GM19023 (cell line): ENCODE measurements around the gene SLC38A8.

Experiments
- ATAC-seq: cut with Tn5 transposase; IDR thresholded peaks from one replicate; pipeline ENCODE4 v1.9.1; 2021; ENCODE audit warnings: mild to moderate bottlenecking, moderate library complexity; ENCODE audit not compliant: unreplicated experiment

The SLC38A8 gene

GRCh38 chr16:84042308-84042878, at the start of gene SLC38A8:
TSS of gene SLC38A8 (minus strand) at chr16:84042795. CDS start at chr16:84042157, 638 bp downstream.
- ATAC-seq: no peak

- no peak for ATAC-seq
Observed at GRCh38 chr16:84091460-84091859, 48.9 kb upstream of the SLC38A8 start.

DNA sequence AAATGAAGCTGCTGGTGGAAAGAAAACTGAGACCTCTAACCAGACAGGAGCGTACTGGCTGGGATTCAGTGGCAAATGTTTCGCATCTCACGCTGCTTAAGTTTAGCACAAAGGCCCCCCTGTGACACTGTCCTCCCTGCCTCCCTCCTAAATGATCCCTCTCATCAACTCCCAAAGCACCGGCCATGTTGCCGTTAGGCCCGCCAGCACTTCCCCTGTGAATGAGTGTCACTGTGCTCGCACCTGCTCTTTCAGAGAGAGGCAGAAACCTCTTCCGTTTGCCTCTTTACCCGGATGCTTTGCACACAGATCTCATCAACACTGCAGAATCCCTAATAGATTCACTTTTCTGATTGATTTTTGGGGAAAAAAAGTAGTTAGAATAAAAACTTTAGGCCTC, 47.6 kb upstream of the SLC38A8 start:
- ATAC-seq: no peak

DNA sequence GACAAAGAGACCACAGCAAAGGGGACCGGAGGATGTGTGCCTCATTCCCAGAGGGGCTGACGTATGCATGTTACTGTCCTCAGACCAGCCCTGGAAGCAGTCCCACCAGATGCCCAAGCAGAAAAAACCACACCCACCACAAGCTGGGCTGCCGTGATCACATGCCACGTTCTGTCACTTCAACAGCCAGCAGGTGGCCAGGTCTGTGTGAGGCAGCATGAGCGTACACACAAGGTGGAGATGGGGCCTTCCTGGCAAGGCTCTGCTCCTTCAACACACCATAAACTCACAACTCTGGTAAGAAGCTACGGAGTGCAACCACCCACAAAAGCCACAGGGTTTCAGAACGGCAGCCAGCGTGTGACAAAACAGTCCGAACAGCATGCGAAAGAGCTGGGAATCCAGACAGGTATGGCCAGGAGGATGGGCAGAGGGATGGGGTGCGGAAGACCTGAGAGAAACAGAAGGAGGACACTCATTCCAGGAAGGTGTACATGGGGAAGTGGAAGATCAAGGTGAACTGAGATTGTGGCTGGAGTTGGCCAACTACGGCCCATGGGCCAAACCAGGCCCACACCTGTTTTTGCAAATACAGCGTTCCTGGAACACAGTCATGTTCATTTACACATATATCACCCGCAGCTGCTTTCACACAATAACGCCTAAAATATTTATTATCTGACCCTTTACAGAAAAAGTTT, 46.2 kb upstream of the SLC38A8 start:
- peak; percentile 84 for ATAC-seq

DNA sequence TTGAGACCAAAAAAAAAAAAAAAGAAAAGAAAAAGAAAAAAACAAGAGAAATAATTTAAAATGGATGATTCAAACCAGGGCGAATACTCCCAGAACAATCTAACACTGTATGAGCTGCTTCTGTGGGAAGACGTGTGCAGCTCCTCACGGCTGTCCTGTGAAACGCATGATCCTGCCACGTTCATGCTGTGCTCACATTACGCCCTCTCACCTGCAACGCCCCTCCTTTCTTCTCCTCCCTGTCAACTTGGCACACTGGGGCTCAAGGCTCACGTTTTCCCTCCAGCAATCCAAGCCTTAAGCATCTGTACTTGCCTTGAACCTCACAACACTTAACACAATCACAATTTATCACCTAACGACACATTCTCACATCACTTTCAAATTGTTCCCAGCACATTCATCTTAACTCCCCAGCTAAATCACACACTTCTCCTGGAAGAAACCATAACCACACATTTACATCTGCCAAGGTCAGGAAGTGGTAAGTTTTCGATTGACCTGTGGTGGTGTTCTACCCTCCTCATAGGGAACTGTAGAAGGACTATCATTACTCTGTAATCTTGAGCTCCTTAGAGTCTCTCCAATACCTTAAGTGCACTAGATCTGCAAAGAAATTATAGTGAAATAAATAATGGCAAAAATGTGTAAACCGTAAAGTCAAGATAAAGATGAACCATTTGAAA, 45.0 kb upstream of the SLC38A8 start:
- ATAC-seq: no peak

GRCh38 chr16:84087001-84087400, 44.4 kb upstream of the SLC38A8 start:
- ATAC-seq: no peak

DNA sequence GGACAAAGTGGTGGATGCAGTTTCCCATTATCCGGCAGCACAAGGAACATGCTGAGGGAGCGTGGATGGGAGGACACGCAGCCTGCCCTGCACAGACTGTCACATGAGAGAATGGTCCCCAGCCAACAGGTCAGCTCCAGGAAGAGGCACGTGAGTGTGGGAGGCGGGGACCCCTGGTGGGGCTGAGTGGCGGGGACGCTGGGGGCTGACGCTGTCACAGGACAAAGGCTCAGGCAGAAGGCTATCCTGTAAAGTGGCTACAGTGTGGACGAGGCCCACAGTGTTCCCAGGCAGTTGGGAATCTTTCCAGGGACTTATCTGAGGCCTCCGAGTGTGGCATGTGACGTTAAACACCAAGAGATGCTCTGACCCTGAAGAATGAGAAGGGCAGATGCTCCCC, 43.7 kb upstream of the SLC38A8 start:
- ATAC-seq: no peak

DNA sequence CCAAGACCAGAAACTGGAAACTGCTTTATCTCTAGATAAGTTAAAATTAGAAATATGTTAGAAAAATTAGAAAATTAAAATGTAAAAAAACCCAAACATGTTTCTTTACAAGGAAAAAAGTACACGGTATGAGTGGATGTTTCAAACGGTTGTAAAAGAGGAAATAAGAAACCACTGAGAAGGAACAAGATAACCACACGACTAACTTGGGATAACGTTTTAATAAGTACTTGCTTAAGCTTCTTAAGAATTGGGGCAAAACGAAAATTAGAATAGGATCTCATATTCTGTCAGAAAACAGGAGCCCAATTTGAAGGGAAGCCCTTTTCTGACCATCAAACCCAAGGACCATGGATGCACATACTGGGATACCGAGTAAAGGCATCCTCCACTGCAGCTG, 43.2 kb upstream of the SLC38A8 start:
- no peak for ATAC-seq

- ATAC-seq: no peak
Observed at GRCh38 chr16:84085271-84085667, 42.7 kb upstream of the SLC38A8 start.

DNA sequence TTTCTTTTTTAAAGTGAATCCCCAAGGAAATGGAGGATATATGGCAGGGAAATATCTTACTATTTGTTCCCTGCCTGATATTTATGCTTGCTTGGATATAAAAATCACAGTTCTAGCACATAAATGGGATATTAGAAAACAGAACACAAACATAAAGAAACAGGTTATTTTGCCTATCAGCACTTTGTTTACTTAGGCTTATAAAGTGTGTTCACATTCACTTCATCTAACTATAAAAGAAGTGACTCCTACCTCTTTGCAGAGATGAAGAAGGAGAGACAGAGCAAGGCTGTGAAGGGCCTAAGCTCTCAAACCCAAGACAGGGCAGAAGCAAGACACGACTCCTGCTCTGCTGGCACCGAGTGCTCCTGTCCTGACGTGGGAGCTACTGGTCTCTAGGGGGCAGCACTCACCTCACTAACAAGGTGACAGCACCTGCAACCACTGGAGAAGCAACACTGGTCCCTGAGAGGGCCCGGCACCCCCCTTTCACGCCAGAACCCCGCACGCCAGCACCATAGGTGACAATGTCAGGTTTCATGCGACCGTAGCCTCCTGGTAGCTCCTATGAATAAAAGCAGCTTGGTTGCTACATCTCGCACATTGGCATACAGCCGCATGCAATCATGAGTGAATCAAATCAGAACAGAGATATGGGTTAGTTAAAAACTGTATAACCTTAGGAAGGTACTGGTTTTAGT, 42.1 kb upstream of the SLC38A8 start:
- no peak for ATAC-seq

DNA sequence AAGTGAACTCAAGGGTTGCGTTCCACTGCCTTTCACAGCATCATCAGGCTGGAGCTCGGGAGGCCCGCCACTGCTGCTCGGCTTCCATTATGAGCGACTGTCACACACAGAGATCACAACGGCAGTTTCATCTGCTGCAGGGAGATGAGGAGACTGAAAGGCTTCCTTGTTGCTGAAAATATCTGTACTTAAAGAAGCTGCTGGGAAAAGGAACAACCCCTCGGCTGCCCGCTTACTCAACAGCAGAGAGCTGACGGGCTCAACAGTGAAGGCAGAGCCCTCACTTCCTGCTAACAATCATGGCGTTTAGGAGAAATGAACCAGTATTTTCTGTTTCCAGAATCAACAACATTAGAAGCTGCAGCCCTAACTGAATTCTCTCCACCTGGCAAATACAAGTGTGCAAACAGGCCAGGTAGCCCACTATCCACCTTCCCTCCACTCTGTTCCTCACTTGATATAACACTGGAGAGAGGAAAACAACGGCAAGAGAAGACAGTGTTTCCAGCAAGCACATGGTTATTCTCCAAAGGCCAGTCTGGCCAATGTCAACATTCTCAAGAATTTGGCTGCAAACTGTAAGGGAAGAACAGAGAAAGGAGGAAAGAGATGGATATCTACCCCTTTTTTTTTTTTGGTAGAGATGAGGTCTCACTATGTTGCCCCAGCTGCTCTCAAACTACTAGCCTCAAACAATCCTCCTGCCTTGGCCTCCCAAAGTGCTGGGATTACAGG, 40.4 kb upstream of the SLC38A8 start:
- no peak for ATAC-seq

- no peak for ATAC-seq
Observed at GRCh38 chr16:84082110-84082509, 39.5 kb upstream of the SLC38A8 start.

DNA sequence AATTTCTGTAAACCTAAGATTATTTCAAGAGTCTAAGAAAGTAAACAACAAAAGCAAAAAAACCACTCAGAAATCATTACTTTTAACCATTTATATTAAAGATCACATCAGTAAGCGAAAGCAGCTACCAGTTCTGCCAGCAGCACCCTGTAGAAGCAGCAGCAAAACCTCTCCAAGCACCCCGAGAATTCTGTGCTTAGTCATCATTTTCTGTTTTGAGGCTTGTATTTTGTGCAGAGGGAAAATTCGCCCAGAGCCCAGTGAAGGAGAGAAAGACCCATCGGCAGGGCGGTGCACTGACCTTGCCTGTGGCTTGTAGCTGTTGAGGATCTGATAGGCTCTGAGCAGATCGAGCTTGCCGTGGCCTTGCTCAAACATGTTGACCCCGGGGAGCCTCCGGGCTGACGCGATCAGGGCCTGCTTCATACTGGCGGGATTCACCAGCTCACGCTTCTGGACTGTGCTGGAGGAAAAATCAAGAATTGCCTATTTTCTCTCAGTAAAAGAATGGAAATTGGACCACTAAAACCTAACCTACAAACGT, 38.9 kb upstream of the SLC38A8 start:
- ATAC-seq: no peak

- ATAC-seq: no peak
Observed at GRCh38 chr16:84080813-84081212, 38.2 kb upstream of the SLC38A8 start.

DNA sequence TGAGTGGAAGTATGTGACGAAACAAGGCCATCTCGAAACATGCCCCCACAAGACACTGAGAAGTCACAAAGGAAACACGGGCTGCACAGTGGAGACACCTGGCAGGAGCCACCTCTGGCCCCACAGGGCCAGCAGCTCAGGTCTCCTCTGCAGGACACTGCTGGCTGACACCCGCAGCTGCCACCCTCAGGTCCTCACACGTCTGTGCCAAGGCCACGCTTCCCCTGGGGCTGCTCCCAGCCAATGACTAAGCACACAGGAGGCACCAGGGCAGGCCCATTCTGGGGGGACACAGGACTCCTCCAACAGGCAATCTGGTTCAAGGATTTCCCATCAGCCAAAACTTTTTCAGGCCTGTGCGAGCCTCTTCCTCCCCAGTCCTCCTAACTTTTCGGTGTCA, 37.8 kb upstream of the SLC38A8 start:
- ATAC-seq: no peak

GRCh38 chr16:84079664-84080063, 37.1 kb upstream of the SLC38A8 start:
- no peak for ATAC-seq

GRCh38 chr16:84075376-84075775, 32.8 kb upstream of the SLC38A8 start:
- ATAC-seq: no peak

- ATAC-seq: no peak
Observed at GRCh38 chr16:84074721-84075120, 32.1 kb upstream of the SLC38A8 start.

- no peak for ATAC-seq
Observed at GRCh38 chr16:84072014-84072413, 29.4 kb upstream of the SLC38A8 start.

- ATAC-seq: no peak
Observed at GRCh38 chr16:84071121-84071520, 28.5 kb upstream of the SLC38A8 start.

DNA sequence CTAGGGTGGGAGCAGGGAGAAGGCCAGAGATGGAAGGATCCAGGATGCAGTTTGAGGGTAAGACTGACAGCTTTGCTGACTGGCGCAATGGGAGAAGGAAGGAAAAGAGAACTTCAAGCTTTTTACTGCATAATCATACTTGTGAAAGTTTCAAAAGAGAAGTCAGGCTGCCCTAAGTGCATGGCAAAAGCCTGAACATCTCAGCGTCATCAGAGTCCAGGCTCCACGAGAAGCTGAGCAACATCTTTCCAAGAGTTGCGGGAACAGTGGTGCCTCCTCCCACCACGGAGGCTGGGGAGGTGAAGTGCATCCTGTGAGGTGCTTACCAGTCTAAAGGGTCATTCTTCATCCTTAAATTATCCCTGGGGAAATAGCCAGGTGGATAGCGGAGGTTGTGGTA, 26.9 kb upstream of the SLC38A8 start:
- ATAC-seq: no peak
